Measurements from ENCODE around the gene ARHGAP25.

- TF ChIP-seq CTCF (conservative IDR thresholded peaks at IDR 0.05; ENCODE audit: low read depth in 2 of 2) (no peak), NANOG (IDR thresholded peaks at IDR 0.05; ENCODE audit: borderline replicate concordance) (no peak), REST (IDR thresholded peaks at IDR 0.05; ENCODE audit: unreplicated experiment) (no peak), POLR2AphosphoS5 (IDR thresholded peaks at IDR 0.05; ENCODE audit: low read depth) (no peak), STAT1 (IDR thresholded peaks at IDR 0.05; ENCODE audit: unreplicated experiment) (no peak), JUNB (IDR thresholded peaks at IDR 0.05; ENCODE audit: unreplicated experiment) (no peak), ZNF114 (CRISPR knock-in tag; IDR thresholded peaks at IDR 0.05) (no peak), EZH2phosphoT487 (IDR thresholded peaks at IDR 0.05; ENCODE audit: unreplicated experiment) (no peak), CREB1 (CRISPR knock-in tag; IDR thresholded peaks at IDR 0.05; ENCODE audit: low read depth) (no peak), EZH2 (IDR thresholded peaks at IDR 0.05; ENCODE audit: low read depth, unreplicated experiment) (no peak), ZNF331 (CRISPR knock-in tag; IDR thresholded peaks at IDR 0.05; ENCODE audit: low read depth) (no peak)
These were observed 56.0 kb downstream of the ARHGAP25 start for GRCh38 chr2:68790600-68790999.
